ENCODE measurements around the gene SDCBP2. TPM values are rescaled to one million over a fixed set of nuclear protein-coding genes. Genes with fewer than 3 reads are reported as not detected.

Gene SDCBP2
- polyA plus RNA-seq, 2 donors: 137 to 147 TPM

DNA sequence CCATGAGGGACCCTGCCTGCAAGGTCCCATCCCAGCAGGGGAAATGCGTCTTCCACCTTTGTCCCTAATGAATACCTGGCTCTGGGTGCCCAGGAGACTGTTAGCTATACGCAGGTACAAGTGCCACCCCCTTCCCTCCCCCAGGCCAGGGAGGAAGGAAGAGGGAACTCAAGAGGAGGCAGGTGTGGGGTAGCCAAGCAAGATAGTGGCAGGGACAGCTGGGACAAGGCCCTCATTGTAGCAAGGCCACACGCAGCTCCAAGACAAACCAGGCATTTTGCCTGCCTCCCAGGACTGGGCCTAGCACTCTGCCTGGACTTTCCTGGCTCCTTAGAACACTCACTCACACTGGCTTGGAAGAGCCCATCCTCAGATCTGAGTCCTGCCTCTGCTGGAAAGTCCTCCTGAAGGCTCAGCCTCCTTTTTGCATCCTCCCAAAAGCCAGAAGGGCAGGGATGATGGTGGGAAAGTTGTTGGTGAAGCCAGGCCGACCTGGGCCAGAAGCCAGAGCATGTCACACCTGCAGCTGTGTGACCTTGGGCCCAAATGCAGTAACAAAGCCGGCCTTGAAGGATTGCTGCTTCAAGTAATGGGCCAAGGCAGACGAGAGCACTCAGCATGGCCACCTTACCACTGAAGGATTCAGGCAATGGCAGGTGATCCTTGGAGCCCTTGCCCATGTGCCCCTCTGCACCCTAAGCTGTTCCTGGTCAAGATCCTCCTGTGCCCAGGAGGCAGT lies 35.1 kb downstream of the SDCBP2 start:
- Histone ChIP-seq H3K27ac (ENCODE audit: low read depth in 2 of 2, low read length in 1 of 2) (no peak overlapping the region), H3K27me3 (ENCODE audit: control insufficient read depth in 1 of 2, insufficient read depth in 2 of 2, low read length in 2 of 2) (no peaks in the 10 kb centered on the region), H3K4me1 (ENCODE audit: control insufficient read depth in 2 of 2, insufficient read depth in 2 of 2, low read length in 1 of 2) (no peaks in the 10 kb centered on the region), H3K9me3 (ENCODE audit: control insufficient read depth in 2 of 2, insufficient read depth in 1 of 2, low read depth in 1 of 2, low read length in 1 of 2) (no peaks in the 10 kb centered on the region), H3K36me3 (ENCODE audit: control insufficient read depth in 2 of 2, insufficient read depth in 2 of 2, low read length in 1 of 2) (no peaks in the 10 kb centered on the region), H3K4me3 (ENCODE audit: low read depth in 1 of 2, low read length in 2 of 2) (no peak overlapping the region)
- 75 to 91% methylated on average over 6 of the region's 6 CpGs for WGBS, 2 donors

DNA sequence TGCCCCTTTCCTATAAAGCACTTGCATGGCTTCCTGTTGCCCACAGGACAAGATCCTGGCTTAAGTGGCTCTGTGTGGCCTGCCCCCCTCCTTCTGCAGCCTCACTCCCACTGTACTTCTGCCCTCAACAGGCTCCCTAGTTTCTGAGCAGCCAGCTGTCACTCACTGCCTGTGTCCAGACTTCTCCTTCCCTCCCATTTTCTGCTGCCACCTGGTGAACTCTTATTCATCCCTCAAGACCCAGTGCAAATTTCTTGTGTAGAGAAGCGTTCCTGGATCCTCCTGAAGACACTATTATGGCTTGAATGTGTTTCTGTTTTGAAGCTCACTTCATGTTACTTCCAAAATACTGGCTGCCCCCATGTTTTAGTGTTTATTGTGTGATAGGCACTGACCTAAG lies 36.3 kb downstream of the SDCBP2 start:
- Histone ChIP-seq H3K4me1 (ENCODE audit: control insufficient read depth in 2 of 2, insufficient read depth in 2 of 2, low read length in 1 of 2) (no peaks in the 10 kb centered on the region), H3K4me3 (ENCODE audit: low read depth in 1 of 2, low read length in 2 of 2) (no peak overlapping the region), H3K27me3 (ENCODE audit: control insufficient read depth in 1 of 2, insufficient read depth in 2 of 2, low read length in 2 of 2) (no peaks in the 10 kb centered on the region), H3K27ac (ENCODE audit: low read depth in 2 of 2, low read length in 1 of 2) (no peak overlapping the region), H3K9me3 (ENCODE audit: control insufficient read depth in 2 of 2, insufficient read depth in 1 of 2, low read depth in 1 of 2, low read length in 1 of 2) (no peaks in the 10 kb centered on the region), H3K36me3 (ENCODE audit: control insufficient read depth in 2 of 2, insufficient read depth in 2 of 2, low read length in 1 of 2) (no peaks in the 10 kb centered on the region)
- 96% methylated on average over 1 of the region's 1 CpG for WGBS, 2 donors

DNA sequence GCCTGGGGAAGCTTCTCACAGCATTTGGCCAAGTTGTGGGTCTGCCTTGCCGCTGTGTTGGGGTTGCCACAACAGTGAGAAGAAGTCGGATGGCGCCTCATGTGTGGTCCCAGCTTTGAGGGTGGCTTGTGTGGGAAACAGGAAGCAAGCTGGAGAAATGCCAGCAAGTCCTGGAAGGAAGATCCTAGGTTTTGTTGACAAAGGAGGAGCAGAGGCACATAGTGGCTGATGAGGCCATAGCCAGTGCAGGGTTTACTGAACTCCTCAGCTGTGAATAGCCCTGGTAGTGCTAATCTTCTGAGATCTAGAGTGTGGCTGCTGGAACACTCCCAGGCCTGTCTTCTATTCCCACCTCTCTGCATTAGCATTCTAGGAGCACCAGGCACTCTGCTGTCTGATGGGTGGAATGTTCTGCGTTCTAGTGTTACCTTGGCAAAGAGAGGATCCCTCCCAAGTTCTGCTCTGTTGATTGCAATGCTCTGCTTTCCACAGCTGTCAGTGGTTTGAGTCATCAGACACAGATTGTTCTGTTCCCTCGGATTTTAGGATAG lies 37.7 kb downstream of the SDCBP2 start:
- Histone ChIP-seq H3K27me3 (ENCODE audit: control insufficient read depth in 1 of 2, insufficient read depth in 2 of 2, low read length in 2 of 2) (no peaks in the 10 kb centered on the region), H3K4me3 (ENCODE audit: low read depth in 1 of 2, low read length in 2 of 2) (no peak overlapping the region), H3K4me1 (ENCODE audit: control insufficient read depth in 2 of 2, insufficient read depth in 2 of 2, low read length in 1 of 2) (no peaks in the 10 kb centered on the region), H3K27ac (ENCODE audit: low read depth in 2 of 2, low read length in 1 of 2) (no peak overlapping the region), H3K36me3 (ENCODE audit: control insufficient read depth in 2 of 2, insufficient read depth in 2 of 2, low read length in 1 of 2) (no peaks in the 10 kb centered on the region), H3K9me3 (ENCODE audit: control insufficient read depth in 2 of 2, insufficient read depth in 1 of 2, low read depth in 1 of 2, low read length in 1 of 2) (no peaks in the 10 kb centered on the region)
- 65 to 73% methylated on average over 5 of the region's 5 CpGs for WGBS, 2 donors

DNA sequence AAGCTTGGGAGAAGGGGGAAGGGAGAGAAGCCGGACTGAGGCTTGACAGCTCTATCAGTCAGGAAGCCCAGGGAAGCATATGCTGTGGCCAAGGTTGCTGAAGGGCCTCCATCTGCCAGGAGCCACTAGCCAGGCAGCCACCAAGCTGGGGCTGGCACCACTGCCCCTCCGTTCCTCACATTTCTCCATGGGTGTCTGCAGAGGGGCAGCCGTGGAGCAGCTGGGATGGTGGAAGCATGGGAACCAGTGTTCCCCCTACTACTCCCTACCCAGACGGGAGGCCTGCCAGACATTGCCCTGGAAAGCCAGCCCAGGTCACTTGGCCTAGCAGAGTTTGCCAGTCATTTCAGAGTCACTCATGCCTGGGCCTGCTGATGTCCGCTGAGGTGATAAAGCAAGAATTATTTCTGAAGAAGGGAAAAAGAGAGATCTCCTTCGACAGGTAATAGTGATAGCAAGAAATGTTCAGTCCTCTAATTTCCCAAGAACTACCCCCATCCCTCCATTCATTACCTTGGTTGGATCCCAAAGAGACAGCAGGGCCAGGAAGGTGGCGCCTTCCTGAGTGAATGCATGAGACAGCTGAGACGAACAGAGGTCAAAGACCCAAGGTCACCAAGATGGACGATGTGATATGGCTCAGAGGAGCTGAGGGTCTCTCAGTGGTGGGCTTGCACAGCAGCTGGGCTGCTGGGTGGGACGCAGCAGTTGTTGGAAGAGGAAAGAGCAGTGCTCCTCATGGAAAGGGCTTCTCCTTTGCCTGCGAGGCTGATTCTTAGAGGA lies 41.0 kb downstream of the SDCBP2 start:
- H3K36me3 ChIP-seq (ENCODE audit: control insufficient read depth in 2 of 2, insufficient read depth in 2 of 2, low read length in 1 of 2): no peaks in the 10 kb centered on the region
- no peaks in the 10 kb centered on the region for H3K27me3 ChIP-seq (ENCODE audit: control insufficient read depth in 1 of 2, insufficient read depth in 2 of 2, low read length in 2 of 2)
- no peaks in the 10 kb centered on the region for H3K9me3 ChIP-seq (ENCODE audit: control insufficient read depth in 2 of 2, insufficient read depth in 1 of 2, low read depth in 1 of 2, low read length in 1 of 2)
- H3K4me3 ChIP-seq (ENCODE audit: low read depth in 1 of 2, low read length in 2 of 2): no peak overlapping the region
- no peaks in the 10 kb centered on the region for H3K4me1 ChIP-seq (ENCODE audit: control insufficient read depth in 2 of 2, insufficient read depth in 2 of 2, low read length in 1 of 2)
- 82 to 87% methylated on average over 11 of the region's 11 CpGs for WGBS, 2 donors
- H3K27ac ChIP-seq (ENCODE audit: low read depth in 2 of 2, low read length in 1 of 2): no peak overlapping the region

DNA sequence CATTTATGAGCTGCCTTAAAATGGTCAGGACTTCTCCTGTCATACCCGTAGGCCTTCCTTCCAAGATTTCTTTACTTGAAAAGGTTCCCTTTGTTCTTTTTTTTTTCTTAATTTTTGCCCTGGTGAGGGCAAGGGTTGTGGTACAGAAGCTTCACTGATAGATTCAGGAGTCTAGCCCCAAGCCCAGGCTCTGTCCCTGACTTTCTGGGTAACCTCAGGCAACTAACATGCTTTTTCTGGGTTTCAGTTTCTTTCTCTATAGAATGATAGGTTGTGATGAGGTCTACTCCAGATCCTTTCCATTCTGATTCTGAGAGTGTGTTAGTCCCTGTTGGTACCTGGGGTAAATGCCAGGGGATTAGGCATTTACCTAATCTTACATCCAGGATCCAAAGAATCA lies 41.6 kb downstream of the SDCBP2 start:
- Histone ChIP-seq H3K27ac (ENCODE audit: low read depth in 2 of 2, low read length in 1 of 2) (no peak overlapping the region), H3K4me3 (ENCODE audit: low read depth in 1 of 2, low read length in 2 of 2) (no peak overlapping the region), H3K9me3 (ENCODE audit: control insufficient read depth in 2 of 2, insufficient read depth in 1 of 2, low read depth in 1 of 2, low read length in 1 of 2) (no peaks in the 10 kb centered on the region), H3K27me3 (ENCODE audit: control insufficient read depth in 1 of 2, insufficient read depth in 2 of 2, low read length in 2 of 2) (no peaks in the 10 kb centered on the region), H3K36me3 (ENCODE audit: control insufficient read depth in 2 of 2, insufficient read depth in 2 of 2, low read length in 1 of 2) (no peaks in the 10 kb centered on the region), H3K4me1 (ENCODE audit: control insufficient read depth in 2 of 2, insufficient read depth in 2 of 2, low read length in 1 of 2) (no peaks in the 10 kb centered on the region)
- 89 to 93% methylated on average over 1 of the region's 1 CpG for WGBS, 2 donors

DNA sequence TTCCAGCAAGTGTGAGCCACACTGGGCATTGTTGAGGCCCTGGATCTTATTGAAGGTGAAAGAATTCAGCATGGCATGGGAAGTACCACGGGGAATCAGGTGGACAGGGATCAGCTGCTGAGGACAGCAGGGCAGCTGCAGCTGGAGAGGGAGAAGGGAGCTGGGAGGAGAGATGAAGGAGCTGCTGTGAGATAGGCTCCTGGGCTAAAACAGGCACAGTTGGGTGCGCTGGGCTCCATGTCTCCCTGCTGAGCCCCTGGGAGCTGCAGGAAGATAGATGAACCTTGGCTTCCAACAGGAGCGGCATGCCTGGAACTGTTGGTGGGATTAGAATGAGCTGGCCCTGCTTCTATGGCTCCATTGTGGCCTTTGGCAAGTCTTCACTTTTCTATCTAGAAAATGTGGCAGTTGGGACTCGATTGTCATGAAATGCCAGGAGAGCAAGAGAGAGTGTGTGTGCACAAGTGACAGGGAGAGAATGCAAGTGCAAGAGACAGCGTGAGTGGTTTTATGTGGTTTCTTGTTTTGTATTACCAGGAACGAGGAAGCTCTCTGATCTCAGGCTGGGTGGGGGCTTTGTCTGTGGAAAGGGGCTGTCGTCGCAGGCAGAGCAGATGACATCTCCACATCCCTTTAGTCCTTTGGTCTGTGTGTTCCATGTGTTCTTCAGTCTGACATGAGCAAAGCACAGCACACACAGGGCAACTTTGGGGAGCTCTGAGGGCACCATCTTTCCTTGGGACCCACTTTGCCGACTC lies 42.5 kb downstream of the SDCBP2 start:
- H3K36me3 ChIP-seq (ENCODE audit: control insufficient read depth in 2 of 2, insufficient read depth in 2 of 2, low read length in 1 of 2): no peaks in the 10 kb centered on the region
- H3K4me3 ChIP-seq (ENCODE audit: low read depth in 1 of 2, low read length in 2 of 2): no peak overlapping the region
- H3K9me3 ChIP-seq (ENCODE audit: control insufficient read depth in 2 of 2, insufficient read depth in 1 of 2, low read depth in 1 of 2, low read length in 1 of 2): no peaks in the 10 kb centered on the region
- no peak overlapping the region for H3K27ac ChIP-seq (ENCODE audit: low read depth in 2 of 2, low read length in 1 of 2)
- 63 to 67% methylated on average over 9 of the region's 9 CpGs for WGBS, 2 donors
- H3K27me3 ChIP-seq (ENCODE audit: control insufficient read depth in 1 of 2, insufficient read depth in 2 of 2, low read length in 2 of 2): no peaks in the 10 kb centered on the region
- H3K4me1 ChIP-seq (ENCODE audit: control insufficient read depth in 2 of 2, insufficient read depth in 2 of 2, low read length in 1 of 2): no peaks in the 10 kb centered on the region

DNA sequence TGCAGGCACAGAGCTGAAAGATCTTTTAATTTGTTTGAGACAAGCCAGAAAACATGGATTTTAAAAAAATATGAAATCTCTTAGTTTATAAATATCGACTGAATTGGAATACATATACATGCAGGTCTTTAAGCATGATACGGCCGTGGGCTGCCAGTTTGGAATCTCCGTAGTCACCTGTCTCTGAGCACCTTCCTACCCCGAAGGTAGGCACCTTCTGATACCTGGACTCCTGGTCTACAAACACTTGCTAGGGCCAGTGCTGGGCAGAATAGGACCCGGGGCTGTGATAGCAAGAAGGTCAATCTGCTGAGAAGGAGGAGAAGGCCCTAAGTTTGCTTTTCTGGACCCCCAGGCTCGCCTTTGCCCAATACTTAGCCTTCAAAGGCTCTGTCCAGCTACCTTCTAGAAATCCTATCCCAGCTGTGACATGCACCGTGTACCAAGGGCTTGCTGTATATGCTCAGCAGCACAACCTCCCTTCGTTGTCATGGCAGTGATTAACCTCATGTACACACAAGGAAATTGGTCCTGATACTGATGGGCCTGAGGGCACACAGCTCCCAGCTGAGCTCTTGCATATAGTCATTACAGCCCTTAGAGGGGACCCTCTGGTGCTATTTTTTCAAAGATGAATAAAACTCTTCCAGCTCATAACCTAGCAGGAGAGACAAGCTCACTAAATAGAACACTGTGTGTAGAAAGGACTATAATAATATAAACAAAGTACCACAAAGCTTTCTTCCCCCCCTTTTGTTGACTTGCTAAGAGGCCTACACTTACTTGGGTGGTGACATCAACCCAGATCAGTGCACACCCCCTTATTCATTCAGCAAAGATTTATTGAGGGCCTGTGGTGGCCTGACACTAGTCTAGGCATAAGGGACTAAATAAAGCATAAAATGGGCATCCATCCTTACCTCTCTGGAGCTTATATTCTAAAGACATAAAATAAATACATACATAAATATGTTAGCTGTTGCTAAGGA lies 45.1 kb downstream of the SDCBP2 start:
- Histone ChIP-seq H3K27ac (ENCODE audit: low read depth in 2 of 2, low read length in 1 of 2) (no peak overlapping the region), H3K4me3 (ENCODE audit: low read depth in 1 of 2, low read length in 2 of 2) (no peak overlapping the region), H3K4me1 (ENCODE audit: control insufficient read depth in 2 of 2, insufficient read depth in 2 of 2, low read length in 1 of 2) (no peaks in the 10 kb centered on the region), H3K27me3 (ENCODE audit: control insufficient read depth in 1 of 2, insufficient read depth in 2 of 2, low read length in 2 of 2) (no peaks in the 10 kb centered on the region), H3K9me3 (ENCODE audit: control insufficient read depth in 2 of 2, insufficient read depth in 1 of 2, low read depth in 1 of 2, low read length in 1 of 2) (no peaks in the 10 kb centered on the region), H3K36me3 (ENCODE audit: control insufficient read depth in 2 of 2, insufficient read depth in 2 of 2, low read length in 1 of 2) (no peaks in the 10 kb centered on the region)
- WGBS, 2 donors: 85% methylated on average over 9 of the region's 9 CpGs

DNA sequence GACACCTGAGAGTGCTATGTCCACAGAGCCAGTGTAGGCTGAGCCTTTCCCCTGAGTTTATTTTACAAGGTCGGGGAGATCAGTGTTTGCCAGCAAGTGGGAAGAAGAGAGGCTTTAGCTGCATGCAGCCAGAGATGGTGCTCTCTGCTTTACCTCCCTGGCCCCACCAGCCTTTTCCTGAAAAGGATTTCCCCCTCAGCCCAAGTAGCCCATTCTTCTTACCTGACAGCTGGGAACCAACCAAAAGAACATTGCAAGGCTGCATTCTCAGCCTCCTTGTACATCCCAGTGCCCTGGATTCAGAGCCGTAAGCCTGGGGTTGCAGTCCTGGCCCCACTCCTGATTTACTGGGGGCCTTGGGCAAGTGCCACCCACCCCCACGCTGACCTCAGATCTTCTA lies 46.0 kb downstream of the SDCBP2 start:
- H3K4me1 ChIP-seq (ENCODE audit: control insufficient read depth in 2 of 2, insufficient read depth in 2 of 2, low read length in 1 of 2): no peaks in the 10 kb centered on the region
- 73% methylated on average over 3 of the region's 3 CpGs for WGBS, 2 donors
- no peaks in the 10 kb centered on the region for H3K36me3 ChIP-seq (ENCODE audit: control insufficient read depth in 2 of 2, insufficient read depth in 2 of 2, low read length in 1 of 2)
- no peak overlapping the region for H3K27ac ChIP-seq (ENCODE audit: low read depth in 2 of 2, low read length in 1 of 2)
- H3K9me3 ChIP-seq (ENCODE audit: control insufficient read depth in 2 of 2, insufficient read depth in 1 of 2, low read depth in 1 of 2, low read length in 1 of 2): no peaks in the 10 kb centered on the region
- H3K4me3 ChIP-seq (ENCODE audit: low read depth in 1 of 2, low read length in 2 of 2): no peak overlapping the region
- no peaks in the 10 kb centered on the region for H3K27me3 ChIP-seq (ENCODE audit: control insufficient read depth in 1 of 2, insufficient read depth in 2 of 2, low read length in 2 of 2)

Data from esophagus (tissue), 2 donors.